Measurements from ENCODE around the gene POR. TPM values are rescaled to one million over a fixed set of nuclear protein-coding genes. Genes with fewer than 3 reads are reported as not detected.

Gene POR
- total and polyA plus RNA-seq, 2 of the 13 experiments (the other 11 are each of a cell fraction or from before 2014, with no cell fraction given), result 145 to 266 TPM

DNA sequence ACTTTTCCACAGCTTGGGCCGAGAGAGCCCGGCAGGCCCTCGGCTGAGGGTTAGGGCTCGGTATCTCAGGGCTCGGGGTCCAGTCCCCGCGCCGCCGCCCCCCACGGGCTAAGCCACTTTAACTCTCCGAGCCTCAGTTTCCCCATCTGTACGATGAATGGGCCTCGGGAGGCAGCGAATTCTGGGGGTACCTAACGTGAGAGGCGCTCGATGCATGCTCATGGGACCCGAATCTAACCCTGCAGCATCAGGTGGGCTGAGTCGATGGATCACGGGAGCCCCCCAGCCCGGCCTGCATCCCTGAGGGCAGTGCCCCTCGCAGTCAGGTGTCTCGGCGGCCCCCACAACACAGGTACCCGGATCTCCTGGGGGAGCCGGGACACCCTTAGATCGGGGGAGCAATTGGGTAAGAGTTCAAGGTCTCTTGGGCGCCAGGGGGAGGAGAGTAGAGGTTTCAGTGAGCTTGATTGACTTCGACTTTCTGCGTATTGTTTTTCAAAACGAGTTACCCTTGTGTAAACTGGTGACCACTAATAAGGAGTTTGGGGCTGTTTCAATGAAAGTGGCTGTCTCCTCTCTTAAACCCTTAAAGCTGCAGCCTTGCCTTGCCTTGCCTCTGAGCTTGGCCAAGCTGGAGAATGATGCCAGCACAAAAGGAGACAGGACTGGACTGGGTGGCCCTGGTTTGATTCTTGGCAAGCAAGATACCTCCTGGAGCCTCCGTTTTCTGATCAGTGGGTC, 631 bp downstream of the POR start (continued):
- TF ChIP-seq, protein P1, sequence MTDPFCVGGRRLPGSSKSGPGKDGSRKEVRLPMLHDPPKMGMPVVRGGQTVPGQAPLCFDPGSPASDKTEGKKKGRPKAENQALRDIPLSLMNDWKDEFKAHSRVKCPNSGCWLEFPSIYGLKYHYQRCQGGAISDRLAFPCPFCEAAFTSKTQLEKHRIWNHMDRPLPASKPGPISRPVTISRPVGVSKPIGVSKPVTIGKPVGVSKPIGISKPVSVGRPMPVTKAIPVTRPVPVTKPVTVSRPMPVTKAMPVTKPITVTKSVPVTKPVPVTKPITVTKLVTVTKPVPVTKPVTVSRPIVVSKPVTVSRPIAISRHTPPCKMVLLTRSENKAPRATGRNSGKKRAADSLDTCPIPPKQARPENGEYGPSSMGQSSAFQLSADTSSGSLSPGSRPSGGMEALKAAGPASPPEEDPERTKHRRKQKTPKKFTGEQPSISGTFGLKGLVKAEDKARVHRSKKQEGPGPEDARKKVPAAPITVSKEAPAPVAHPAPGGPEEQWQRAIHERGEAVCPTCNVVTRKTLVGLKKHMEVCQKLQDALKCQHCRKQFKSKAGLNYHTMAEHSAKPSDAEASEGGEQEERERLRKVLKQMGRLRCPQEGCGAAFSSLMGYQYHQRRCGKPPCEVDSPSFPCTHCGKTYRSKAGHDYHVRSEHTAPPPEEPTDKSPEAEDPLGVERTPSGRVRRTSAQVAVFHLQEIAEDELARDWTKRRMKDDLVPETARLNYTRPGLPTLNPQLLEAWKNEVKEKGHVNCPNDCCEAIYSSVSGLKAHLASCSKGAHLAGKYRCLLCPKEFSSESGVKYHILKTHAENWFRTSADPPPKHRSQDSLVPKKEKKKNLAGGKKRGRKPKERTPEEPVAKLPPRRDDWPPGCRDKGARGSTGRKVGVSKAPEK (CRISPR knock-in tag; IDR thresholded peaks at IDR 0.05; ENCODE audit: borderline replicate concordance), result no peak
- TF ChIP-seq ZFP82 (CRISPR knock-in tag; IDR thresholded peaks at IDR 0.05; ENCODE audit: borderline replicate concordance), result peak; percentile 66; the same call in 1 of the 2 replicates
- peak; percentile 65; the same call in 1 of the 2 replicates for TF ChIP-seq RXRA (CRISPR knock-in tag; IDR thresholded peaks at IDR 0.05)
- TF ChIP-seq, protein P2, sequence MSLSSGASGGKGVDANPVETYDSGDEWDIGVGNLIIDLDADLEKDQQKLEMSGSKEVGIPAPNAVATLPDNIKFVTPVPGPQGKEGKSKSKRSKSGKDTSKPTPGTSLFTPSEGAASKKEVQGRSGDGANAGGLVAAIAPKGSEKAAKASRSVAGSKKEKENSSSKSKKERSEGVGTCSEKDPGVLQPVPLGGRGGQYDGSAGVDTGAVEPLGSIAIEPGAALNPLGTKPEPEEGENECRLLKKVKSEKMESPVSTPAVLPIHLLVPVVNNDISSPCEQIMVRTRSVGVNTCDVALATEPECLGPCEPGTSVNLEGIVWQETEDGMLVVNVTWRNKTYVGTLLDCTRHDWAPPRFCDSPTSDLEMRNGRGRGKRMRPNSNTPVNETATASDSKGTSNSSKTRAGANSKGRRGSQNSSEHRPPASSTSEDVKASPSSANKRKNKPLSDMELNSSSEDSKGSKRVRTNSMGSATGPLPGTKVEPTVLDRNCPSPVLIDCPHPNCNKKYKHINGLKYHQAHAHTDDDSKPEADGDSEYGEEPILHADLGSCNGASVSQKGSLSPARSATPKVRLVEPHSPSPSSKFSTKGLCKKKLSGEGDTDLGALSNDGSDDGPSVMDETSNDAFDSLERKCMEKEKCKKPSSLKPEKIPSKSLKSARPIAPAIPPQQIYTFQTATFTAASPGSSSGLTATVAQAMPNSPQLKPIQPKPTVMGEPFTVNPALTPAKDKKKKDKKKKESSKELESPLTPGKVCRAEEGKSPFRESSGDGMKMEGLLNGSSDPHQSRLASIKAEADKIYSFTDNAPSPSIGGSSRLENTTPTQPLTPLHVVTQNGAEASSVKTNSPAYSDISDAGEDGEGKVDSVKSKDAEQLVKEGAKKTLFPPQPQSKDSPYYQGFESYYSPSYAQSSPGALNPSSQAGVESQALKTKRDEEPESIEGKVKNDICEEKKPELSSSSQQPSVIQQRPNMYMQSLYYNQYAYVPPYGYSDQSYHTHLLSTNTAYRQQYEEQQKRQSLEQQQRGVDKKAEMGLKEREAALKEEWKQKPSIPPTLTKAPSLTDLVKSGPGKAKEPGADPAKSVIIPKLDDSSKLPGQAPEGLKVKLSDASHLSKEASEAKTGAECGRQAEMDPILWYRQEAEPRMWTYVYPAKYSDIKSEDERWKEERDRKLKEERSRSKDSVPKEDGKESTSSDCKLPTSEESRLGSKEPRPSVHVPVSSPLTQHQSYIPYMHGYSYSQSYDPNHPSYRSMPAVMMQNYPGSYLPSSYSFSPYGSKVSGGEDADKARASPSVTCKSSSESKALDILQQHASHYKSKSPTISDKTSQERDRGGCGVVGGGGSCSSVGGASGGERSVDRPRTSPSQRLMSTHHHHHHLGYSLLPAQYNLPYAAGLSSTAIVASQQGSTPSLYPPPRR (CRISPR knock-in tag; IDR thresholded peaks at IDR 0.05; ENCODE audit: borderline replicate concordance), result 0 out of 2 replicates have a peak, but pooled peaks have one; percentile 7
- TF ChIP-seq MLLT10 (CRISPR knock-in tag; IDR thresholded peaks at IDR 0.05), result no peak
- 0 out of 2 replicates have a peak, but pooled peaks have one; percentile 19 for TF ChIP-seq SIN3A (IDR thresholded peaks at IDR 0.05; ENCODE audit: borderline replicate concordance, low read depth, low read length)
- peak; percentile 53 for TF ChIP-seq CEBPG (CRISPR knock-in tag; IDR thresholded peaks at IDR 0.05)
- TF ChIP-seq ETV5 (CRISPR knock-in tag; IDR thresholded peaks at IDR 0.05; ENCODE audit: borderline replicate concordance), result 0 out of 2 replicates have a peak, but pooled peaks have one; percentile 18
- TF ChIP-seq WIZ (CRISPR knock-in tag; IDR thresholded peaks at IDR 0.05), result no peak
- TF ChIP-seq SP5 (CRISPR knock-in tag; IDR thresholded peaks at IDR 0.05; ENCODE audit: borderline replicate concordance, low read depth), result peak; percentile 45; the same call in 1 of the 2 replicates
- no peak for TF ChIP-seq GLI4 (CRISPR knock-in tag; IDR thresholded peaks at IDR 0.05; ENCODE audit: borderline replicate concordance)
- no peak for TF ChIP-seq ATF7-NPFF (CRISPR knock-in tag; IDR thresholded peaks at IDR 0.05; ENCODE audit: low read depth)
- TF ChIP-seq ZNF766 (CRISPR knock-in tag; IDR thresholded peaks at IDR 0.05; ENCODE audit: borderline replicate concordance), result peak; percentile 31; the same call in 1 of the 2 replicates
- TF ChIP-seq ZNF225 (CRISPR knock-in tag; IDR thresholded peaks at IDR 0.05), result no peak
- no peak for TF ChIP-seq ZNF546 (CRISPR knock-in tag; conservative IDR thresholded peaks at IDR 0.05)
- TF ChIP-seq GABPB1 (CRISPR knock-in tag; IDR thresholded peaks at IDR 0.05), result no peak
- no peak for TF ChIP-seq ZNF33A (CRISPR knock-in tag; IDR thresholded peaks at IDR 0.05; ENCODE audit: borderline replicate concordance)
- TF ChIP-seq, protein P3, sequence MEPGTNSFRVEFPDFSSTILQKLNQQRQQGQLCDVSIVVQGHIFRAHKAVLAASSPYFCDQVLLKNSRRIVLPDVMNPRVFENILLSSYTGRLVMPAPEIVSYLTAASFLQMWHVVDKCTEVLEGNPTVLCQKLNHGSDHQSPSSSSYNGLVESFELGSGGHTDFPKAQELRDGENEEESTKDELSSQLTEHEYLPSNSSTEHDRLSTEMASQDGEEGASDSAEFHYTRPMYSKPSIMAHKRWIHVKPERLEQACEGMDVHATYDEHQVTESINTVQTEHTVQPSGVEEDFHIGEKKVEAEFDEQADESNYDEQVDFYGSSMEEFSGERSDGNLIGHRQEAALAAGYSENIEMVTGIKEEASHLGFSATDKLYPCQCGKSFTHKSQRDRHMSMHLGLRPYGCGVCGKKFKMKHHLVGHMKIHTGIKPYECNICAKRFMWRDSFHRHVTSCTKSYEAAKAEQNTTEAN (CRISPR knock-in tag; conservative IDR thresholded peaks at IDR 0.05), result no peak
- no peak for TF ChIP-seq ZNF547 (CRISPR knock-in tag; IDR thresholded peaks at IDR 0.05)
- TF ChIP-seq SRSF4 (IDR thresholded peaks at IDR 0.05; ENCODE audit: low read depth, low read length, poor library complexity, severe bottlenecking), result no peak
- TF ChIP-seq FOXK2 (IDR thresholded peaks at IDR 0.05), result no peak
